DMS153 (cell line): ENCODE measurements around the gene HYAL1.
"Not testable (repeated sequence)": the region's sequence is repeated elsewhere in the genome, so short reads cannot be mapped to it uniquely, and the experiment has no call there.

Experiments used
- DNase-seq: peaks from one replicate; lab custom pipeline; 2025; lab: John Stamatoyannopoulos, UW

Gene HYAL1

DNA sequence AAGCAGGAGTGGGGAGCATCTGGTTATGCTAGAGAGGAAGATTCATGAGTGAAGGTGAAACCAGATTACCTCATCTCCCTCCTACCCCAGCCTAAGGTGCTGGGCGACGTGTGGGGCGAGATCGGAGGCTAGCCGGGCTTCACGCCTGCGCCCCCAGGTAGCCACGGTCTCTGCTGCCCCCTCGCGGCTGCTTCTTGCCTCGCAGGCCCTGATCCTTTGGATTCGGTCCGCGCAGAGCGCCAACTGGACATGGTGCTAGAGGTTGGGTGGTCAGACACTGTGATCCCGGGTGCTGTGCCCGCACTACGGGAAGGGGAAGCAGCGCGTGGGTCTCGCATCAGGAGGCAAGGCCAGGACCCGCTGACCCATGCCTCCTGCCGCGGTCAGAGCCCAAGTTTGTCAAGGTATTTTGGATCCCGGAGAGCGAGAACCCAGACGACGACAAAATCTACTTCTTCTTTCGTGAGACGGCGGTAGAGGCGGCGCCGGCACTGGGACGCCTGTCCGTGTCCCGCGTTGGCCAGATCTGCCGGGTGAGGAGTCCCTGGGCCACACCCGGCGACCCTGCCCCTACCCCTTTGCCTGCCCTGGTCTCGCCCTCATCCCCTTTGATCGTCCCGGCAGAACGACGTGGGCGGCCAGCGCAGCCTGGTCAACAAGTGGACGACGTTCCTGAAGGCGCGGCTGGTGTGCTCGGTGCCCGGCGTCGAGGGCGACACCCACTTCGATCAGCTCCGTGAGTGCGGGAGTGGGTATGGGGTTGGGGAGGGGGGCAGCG lies 30.3 kb downstream of the HYAL1 start:
- DNase-seq: peak; percentile 4

- not testable (repeated sequence) for DNase-seq
Measured at GRCh38 chr3:50272538-50272910, 30.9 kb downstream of the HYAL1 start.

GRCh38 chr3:50271314-50271936 lies 31.9 kb downstream of the HYAL1 start:
- DNase-seq: no peak

DNA sequence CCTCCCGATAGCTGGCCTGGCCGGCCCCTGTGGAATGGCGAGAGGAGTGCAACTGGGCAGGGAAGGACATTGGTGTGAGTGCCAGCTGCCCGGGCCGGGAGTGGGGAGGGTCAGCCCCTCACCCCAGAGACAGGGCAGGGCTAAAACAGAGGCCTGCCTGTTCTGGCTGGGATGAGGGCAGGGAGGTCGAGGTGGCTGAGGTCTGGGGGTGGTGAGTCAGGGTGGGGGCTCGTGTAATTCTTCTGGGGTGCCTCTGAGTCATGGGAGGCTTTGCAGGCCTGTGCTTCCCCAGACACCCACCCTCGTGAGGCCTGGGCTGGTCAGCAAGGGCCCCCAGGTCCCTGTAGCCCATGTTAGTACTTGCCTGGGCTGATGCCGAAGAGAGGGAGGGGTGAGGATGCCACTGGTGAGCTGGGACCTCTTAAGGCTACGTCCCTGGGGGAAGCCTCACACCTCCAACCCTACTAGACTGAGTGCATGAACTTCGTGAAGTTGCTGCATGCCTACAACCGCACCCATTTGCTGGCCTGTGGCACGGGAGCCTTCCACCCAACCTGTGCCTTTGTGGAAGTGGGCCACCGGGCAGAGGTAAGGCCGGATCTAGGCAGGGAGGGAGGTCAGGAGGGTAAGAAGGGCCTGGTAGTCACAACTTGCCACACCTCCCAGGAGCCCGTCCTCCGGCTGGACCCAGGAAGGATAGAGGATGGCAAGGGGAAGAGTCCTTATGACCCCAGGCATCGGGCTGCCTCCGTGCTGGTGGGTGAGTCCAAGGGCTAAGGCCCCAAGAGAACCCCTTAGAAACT lies 32.8 kb downstream of the HYAL1 start:
- no peak for DNase-seq

DNA sequence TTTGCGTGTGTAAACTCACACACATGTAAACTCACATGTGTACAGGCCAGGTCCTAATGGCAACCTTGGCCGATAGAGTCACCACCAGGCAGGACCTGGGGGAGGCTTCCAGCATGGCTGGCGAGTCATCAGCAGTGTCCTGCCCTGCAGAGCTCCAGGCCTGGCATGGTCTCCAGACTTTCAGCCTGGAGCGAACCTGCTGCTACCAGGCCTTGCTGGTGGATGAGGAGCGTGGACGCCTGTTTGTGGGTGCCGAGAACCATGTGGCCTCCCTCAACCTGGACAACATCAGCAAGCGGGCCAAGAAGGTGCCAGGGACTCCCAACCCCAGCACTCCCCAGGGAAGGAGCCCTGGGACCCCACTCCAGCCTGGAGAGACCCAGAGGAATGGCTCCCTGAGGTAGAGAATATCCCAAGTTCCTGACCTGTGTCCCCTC lies 33.4 kb downstream of the HYAL1 start:
- no peak for DNase-seq

- DNase-seq: no peak
Measured at GRCh38 chr3:50269460-50269859, 33.9 kb downstream of the HYAL1 start.

- DNase-seq: no peak
Measured at GRCh38 chr3:50268703-50269451, 34.5 kb downstream of the HYAL1 start, which contains the start of gene SEMA3B. SEMA3B (plus strand) TSS chr3:50269147; CDS start chr3:50269241, 94 bp downstream.

- no peak for DNase-seq
Measured at GRCh38 chr3:50268276-50268675, 35.1 kb downstream of the HYAL1 start.

GRCh38 chr3:50267280-50267913 lies 36.0 kb downstream of the HYAL1 start:
- DNase-seq: no peak

DNA sequence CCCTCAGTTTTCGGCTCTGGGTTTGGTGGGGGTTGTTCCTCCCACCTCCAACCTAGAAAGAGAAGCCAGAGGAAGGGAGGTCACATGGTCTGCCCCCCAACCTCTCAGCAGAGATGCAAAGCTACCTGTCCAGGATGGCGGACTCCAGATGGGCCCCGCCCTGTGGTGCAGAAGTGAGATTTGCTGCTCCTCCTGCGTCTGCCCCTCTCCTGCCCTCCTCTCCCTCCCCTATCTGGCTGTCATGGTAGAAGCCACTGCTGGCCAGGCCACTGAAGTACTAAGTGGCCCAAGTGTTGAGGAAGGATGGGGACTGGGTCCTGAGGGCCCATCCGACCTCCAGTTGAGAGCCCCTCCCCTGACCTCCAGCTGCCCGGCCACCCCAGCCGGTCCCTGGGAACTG lies 36.5 kb downstream of the HYAL1 start:
- DNase-seq: no peak

DNA sequence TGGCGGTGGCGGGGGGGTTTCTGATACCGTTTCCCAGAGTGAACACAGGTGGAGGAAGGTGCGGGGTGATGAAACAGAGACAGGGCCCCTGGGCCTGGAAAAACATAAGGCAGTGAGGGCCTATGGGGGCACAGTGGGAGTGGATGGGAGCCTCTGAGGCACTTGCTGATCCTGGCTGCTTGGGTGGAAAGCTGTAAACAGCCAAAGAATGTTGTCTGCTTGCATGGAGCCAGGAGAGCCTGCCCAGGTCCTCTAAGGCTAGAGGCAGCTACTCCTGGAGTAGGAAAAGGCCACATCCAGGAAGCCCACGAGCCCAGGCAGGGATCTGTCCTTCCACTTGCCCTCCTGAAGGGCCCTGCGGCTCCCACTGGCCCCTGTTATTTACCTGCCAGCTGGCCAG lies 37.4 kb downstream of the HYAL1 start:
- no peak for DNase-seq

DNA sequence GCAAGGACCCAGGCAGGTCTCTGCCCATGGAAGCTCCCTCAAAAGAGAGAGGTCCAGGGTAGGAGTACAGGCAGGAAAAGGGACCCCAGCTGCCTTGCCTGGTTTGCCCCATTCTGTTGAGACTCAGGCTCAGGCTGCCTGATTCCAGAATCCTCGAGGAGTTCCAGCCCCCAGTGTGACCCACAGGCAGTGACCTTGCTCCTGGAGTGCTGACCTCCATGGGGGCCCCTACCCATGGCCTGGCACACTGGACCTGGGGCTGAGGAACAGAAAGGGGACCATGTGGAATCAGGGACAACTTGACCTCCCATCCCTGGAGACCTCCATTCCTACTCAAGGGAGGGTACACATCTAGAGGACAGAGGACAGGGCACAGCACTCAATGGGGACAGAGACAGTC lies 37.8 kb downstream of the HYAL1 start:
- no peak for DNase-seq

DNA sequence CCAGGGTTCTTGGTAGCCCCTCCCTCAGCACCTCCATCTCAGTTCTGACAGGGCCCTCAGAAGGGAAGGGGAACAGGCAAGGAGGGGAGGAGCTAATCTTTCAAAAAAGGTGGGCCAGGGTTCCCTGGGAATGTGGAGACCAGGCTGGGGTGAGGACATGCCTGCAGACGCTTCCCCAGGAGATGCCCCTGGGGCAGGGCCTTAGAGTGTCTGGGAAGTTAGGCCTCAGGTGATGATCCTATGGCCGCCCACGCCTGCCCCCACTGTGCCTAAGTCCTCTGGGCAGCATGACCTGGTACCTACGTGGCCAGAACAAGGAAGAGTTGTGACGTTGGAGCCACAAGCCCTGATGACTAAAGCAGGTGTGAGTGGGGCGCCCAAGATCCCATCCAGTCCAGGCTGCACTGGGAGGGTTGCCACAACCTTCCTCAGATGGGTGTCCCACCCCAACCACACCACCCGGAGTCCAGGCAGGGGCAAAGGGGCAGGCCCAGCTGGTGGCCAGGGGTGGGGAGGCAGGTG lies 38.3 kb downstream of the HYAL1 start:
- DNase-seq: no peak

GRCh38 chr3:50264383-50264963 lies 38.9 kb downstream of the HYAL1 start:
- no peak for DNase-seq

GRCh38 chr3:50263478-50264382 lies 39.6 kb downstream of the HYAL1 start:
- DNase-seq: no peak

GRCh38 chr3:50262778-50263177 lies 40.6 kb downstream of the HYAL1 start:
- no peak for DNase-seq

GRCh38 chr3:50262200-50262599 lies 41.2 kb downstream of the HYAL1 start:
- not testable (repeated sequence) for DNase-seq

DNA sequence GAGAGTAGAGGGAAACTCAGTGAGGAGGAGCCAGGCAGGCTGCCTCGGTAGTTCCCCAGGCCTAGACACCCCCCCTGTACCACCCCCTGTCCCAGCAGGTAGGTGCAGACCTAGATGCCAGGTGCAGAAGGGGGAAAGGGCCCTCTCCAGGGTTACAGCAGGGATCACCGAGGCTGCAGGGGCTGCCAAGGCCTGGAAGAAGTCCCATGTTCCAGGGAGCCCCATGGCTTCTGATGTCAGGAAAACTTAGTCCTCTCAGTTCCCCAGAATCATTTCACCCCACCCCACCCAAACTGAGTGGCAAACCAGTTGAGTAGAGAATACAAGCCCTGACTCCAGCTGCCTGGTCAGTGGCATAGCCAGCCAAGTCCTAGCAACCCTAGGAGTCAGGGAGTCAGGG lies 41.9 kb downstream of the HYAL1 start:
- no peak for DNase-seq

DNA sequence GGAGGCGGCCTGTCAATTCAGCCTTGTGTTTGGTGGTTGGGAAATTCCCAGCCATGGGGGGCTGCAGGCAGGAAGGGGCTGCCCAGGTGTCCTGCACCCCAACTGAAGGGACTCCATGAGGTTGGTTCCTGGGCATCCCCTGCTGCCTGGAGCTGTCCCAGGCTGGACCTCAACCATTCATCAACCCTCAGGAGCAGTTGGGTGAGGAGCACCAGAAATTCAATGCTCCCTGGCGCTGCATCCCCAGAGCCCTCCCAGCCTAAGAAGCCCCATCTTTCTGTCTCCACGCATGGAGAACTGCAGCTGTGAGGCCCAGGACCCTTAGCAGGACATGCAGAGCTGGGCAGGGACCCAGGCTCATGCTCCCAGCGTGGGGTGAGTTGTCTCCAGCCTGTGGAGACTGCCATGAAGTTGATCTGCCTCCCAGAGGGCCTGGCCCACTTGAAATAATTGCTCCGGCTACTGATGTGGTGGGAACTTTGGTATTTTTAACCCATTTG lies 42.4 kb downstream of the HYAL1 start:
- no peak for DNase-seq
